Tibial artery (tissue), 4 donors: ENCODE data around the gene MAST4.

Source experiments
- DNase-seq, 2 donors: peaks; one replicate each; pipeline ENCODE4 v3.0.0-alpha.2; 2019
- H3K27ac ChIP-seq, 2 donors: fragments of 200-600 bp; sonication (generic) in 1 of 2; 1 replicate in 1 of 2; 2 replicates in 1 of 2; pipeline ENCODE4 v1.5.1; 2018 to 2019; ENCODE audit warnings: mild to moderate bottlenecking in 1 of 2
- H3K27me3 ChIP-seq, 2 donors: fragments of 200-600 bp; sonication (generic) in 1 of 2; one replicate each; pipeline versions ENCODE4 v1.5.1 to v1.6.0; 2016 to 2019
- H3K36me3 ChIP-seq, 3 donors: fragments of 200-600 bp; sonication (generic) in 2 of 3; one replicate each; pipeline ENCODE4 v1.5.1; 2016 to 2019; ENCODE audit warnings: mild to moderate bottlenecking in 2 of 3
- H3K4me1 ChIP-seq, 4 donors: fragments of 200-600 bp; sonication (generic) in 2 of 4; 1 replicate in 3 of 4; 2 replicates in 1 of 4; pipeline ENCODE4 v1.5.1; 2016 to 2019
- H3K4me3 ChIP-seq, 2 donors: fragments of 200-600 bp; sonication (generic) in 1 of 2; 1 replicate in 1 of 2; 2 replicates in 1 of 2; pipeline ENCODE4 v1.5.1; 2018 to 2019; ENCODE audit warnings: mild to moderate bottlenecking in 2 of 2
- H3K9me3 ChIP-seq, 3 donors: fragments of 200-600 bp; sonication (generic) in 1 of 3; one replicate each; pipeline ENCODE4 v1.5.1; 2016 to 2019
- intact Hi-C: fragments of 100-400 bp; cut with DNase I; formaldehyde crosslinking; loops from one replicate; pipeline ENCODE4 v1.15.0; 2023; ENCODE audit warnings: low total_unique reads
- TF ChIP-seq, protein P1 (sequence below), 2 experiments: fragments of 200-600 bp in 1 of 2; fragments of 450-650 bp in 1 of 2; IDR thresholded peaks; one replicate each; pipeline ENCODE4 v1.5.1; 2017 to 2019; ENCODE audit warnings: antibody characterized with exemption in 2 of 2, mild to moderate bottlenecking in 1 of 2, moderate library complexity in 1 of 2

Gene MAST4

DNA sequence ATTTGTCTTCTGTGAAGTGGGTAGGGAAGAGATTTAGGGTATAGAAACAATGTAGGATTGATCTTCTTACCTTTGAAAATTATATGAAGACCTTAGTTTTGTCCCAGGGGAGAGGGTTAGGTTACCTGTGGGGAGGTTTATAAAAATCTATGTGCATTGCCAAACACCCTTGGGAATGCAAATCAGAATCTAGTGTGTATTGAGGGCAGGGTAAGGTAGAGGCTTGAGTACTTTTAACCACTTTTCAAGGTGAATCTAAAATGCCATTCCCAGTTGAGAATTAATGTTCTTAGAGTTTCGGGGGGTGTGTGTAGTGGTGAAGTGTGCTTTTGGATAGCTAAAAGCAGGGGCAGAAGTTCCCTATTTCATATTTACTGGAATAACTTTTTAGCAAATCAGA is 312.0 kb downstream of the MAST4 start:
- TF ChIP-seq, protein P1, sequence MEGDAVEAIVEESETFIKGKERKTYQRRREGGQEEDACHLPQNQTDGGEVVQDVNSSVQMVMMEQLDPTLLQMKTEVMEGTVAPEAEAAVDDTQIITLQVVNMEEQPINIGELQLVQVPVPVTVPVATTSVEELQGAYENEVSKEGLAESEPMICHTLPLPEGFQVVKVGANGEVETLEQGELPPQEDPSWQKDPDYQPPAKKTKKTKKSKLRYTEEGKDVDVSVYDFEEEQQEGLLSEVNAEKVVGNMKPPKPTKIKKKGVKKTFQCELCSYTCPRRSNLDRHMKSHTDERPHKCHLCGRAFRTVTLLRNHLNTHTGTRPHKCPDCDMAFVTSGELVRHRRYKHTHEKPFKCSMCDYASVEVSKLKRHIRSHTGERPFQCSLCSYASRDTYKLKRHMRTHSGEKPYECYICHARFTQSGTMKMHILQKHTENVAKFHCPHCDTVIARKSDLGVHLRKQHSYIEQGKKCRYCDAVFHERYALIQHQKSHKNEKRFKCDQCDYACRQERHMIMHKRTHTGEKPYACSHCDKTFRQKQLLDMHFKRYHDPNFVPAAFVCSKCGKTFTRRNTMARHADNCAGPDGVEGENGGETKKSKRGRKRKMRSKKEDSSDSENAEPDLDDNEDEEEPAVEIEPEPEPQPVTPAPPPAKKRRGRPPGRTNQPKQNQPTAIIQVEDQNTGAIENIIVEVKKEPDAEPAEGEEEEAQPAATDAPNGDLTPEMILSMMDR (IDR thresholded peaks at IDR 0.05) = no peak

DNA sequence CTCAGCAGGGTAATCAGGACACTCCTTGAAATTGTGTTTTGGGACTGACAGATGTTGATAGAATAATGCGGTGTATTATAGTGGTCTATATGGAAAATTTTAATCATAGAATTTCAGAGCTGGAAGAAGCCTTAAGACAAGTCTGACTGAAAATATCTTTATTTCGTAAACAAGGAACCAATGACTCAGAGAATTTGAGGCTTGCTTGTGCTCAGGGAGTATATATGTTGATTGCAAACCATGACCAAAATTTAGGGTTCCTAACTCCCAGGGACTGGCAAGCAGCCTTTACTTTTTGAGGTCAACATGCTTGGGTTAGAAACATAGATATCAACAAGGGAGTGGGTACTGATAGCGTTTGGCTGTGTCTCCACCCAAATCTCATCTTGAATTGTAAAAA is 313.2 kb downstream of the MAST4 start:
- TF ChIP-seq, protein P1 (IDR thresholded peaks at IDR 0.05) = no peak
- no peaks in the 10 kb centered on the region for H3K4me1 ChIP-seq
- H3K4me3 ChIP-seq = no peak overlapping the region
- no peak for DNase-seq
- H3K27ac ChIP-seq = no peak overlapping the region
- H3K9me3 ChIP-seq = no peaks in the 10 kb centered on the region
- no peaks in the 10 kb centered on the region for H3K36me3 ChIP-seq
- no peaks in the 10 kb centered on the region for H3K27me3 ChIP-seq
- intact Hi-C loops = no loop called here

More for the DNA sequence above, 312.0 kb downstream of the MAST4 start:
- intact Hi-C loops = no loop called here
- H3K4me3 ChIP-seq = no peak overlapping the region
- no peaks in the 10 kb centered on the region for H3K27me3 ChIP-seq
- H3K36me3 ChIP-seq = no peaks in the 10 kb centered on the region
- DNase-seq = no peak
- no peaks in the 10 kb centered on the region for H3K9me3 ChIP-seq
- no peaks in the 10 kb centered on the region for H3K4me1 ChIP-seq
- no peak overlapping the region for H3K27ac ChIP-seq

DNA sequence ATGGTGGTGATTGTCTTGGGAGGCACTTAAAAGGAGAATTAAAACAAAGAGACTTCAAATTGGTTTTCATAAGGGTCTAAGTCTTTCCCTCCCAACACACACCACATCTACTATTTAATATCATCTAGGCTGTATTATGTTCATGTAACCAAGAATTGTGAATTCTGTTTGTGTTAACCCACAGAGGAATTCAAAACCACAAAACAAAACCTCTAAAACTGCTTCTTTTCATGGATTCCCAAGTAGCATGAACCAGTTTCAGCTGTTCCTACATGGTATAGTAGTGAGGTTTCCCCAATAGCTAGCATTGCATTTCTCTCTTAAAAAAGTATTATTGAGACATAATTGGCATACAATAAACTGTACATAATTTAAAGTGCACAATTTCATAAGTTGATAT is 316.6 kb downstream of the MAST4 start:
- no peaks in the 10 kb centered on the region for H3K36me3 ChIP-seq
- no peaks in the 10 kb centered on the region for H3K9me3 ChIP-seq
- no peak overlapping the region for H3K4me3 ChIP-seq
- no peaks in the 10 kb centered on the region for H3K4me1 ChIP-seq
- no peaks in the 10 kb centered on the region for H3K27me3 ChIP-seq
- TF ChIP-seq, protein P1 (IDR thresholded peaks at IDR 0.05) = no peak
- DNase-seq = no peak
- intact Hi-C loops = no loop called here
- H3K27ac ChIP-seq = no peak overlapping the region

DNA sequence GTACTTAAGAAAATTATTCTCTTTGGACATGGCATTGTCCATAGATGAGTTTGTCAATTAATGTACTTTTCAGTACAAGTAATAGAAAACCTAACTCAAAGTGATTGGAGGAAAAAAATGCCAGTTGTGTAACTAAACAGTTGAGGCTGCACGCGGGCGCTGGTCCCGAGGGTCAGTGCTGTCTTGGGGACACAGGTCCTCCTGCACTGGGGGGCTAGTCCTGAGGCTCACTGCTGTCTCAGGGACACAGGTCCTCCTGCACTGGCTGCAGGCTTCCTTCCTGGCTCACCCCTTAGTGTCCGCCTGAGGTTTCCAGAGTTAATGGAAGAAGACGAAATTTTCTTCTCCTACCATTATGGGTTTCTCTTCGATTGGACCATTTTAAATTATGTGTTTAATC is 319.3 kb downstream of the MAST4 start:
- Histone ChIP-seq H3K27me3 (no peaks in the 10 kb centered on the region), H3K9me3 (no peaks in the 10 kb centered on the region), H3K27ac (no peak overlapping the region), H3K4me1 (no peaks in the 10 kb centered on the region), H3K36me3 (no peaks in the 10 kb centered on the region), H3K4me3 (no peak overlapping the region)
- DNase-seq = no peak
- intact Hi-C loops = no loop called here
- TF ChIP-seq, protein P1 (IDR thresholded peaks at IDR 0.05) = no peak

DNA sequence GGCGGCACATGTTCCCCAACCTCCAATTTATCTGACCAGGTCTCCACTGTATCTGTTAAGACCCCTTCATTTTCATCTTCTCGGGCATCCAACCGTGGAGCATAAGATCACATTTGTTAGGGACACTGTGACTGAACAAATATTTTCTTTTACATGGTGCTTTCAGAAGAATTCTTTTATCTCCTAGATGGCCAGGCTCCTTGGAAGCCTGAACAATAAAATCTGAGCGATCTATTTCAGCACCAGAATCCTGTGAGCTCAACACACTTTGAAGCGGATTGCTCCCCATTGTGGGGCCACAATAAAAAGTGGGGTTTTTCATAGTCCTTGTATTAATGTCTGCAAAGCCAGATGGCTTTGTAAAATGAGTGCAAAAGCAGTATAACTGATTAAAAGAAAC is 326.7 kb downstream of the MAST4 start:
- Histone ChIP-seq H3K27me3 (no peaks in the 10 kb centered on the region), H3K9me3 (no peaks in the 10 kb centered on the region), H3K4me1 (no peaks in the 10 kb centered on the region), H3K4me3 (no peak overlapping the region), H3K27ac (no peak overlapping the region), H3K36me3 (no peaks in the 10 kb centered on the region)
- DNase-seq = no peak
- TF ChIP-seq, protein P1 (IDR thresholded peaks at IDR 0.05) = no peak
- intact Hi-C loops = no loop called here

DNA sequence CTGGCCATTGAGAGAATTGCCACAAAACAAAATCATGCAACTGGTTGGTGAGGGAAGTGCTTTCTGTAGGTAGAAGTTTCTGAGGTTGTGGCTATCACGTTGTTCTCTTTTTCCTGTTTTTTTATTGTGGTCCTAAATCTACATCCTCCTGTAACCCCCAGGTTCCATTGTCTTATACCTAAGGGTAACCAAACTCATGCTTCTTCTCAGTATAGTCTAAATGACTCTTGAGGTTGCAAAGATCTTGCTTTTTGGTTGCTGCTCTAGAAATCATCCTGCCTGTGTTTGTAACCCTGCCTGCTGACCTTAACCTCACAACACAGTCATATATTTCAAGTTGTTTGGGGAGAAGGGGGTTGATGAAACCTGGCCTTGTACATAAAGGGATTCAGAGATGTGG is 327.3 kb downstream of the MAST4 start:
- Histone ChIP-seq H3K27me3 (no peaks in the 10 kb centered on the region), H3K9me3 (no peaks in the 10 kb centered on the region), H3K36me3 (no peaks in the 10 kb centered on the region), H3K4me3 (no peak overlapping the region), H3K27ac (no peak overlapping the region), H3K4me1 (no peaks in the 10 kb centered on the region)
- TF ChIP-seq, protein P1 (IDR thresholded peaks at IDR 0.05) = no peak
- intact Hi-C loops = no loop called here
- no peak for DNase-seq
